HepG2 (cell line): Measurements from ENCODE around the gene DNTTIP2. TPM values are rescaled to one million over a fixed set of nuclear protein-coding genes. Genes with fewer than 3 reads are reported as not detected.

Experiments
- CBX2 ChIP-seq, 2 experiments: fragments of 200-600 bp in 1 of 2; sonication (generic); formaldehyde crosslinking in 1 of 2; IDR thresholded peaks; 2 replicates each; pipeline versions ENCODE4 v1.7.0 to v1.8.1; 2018 to 2022; ENCODE audit warnings: low read depth in 2 of 2, low read length in 1 of 2, mild to moderate bottlenecking in 1 of 2, missing genetic modification reagents in 1 of 2
- ERF ChIP-seq: IDR thresholded peaks from 2 replicates; pipeline ENCODE4 v1.6.1; 2018; ENCODE audit warnings: missing biosample characterization, missing genetic modification reagents
- HMG20B ChIP-seq: conservative IDR thresholded peaks from 2 replicates; pipeline ENCODE4 v1.6.1; 2016; ENCODE audit warnings: missing genetic modification reagents, missing compliant biosample characterization
- KLF16 ChIP-seq, 2 experiments: sonication (generic) in 1 of 2; formaldehyde crosslinking in 1 of 2; IDR thresholded peaks; 2 replicates each; pipeline versions ENCODE4 v1.6.1 to v1.8.0; 2016 to 2023; ENCODE audit warnings: missing genetic modification reagents in 2 of 2, missing compliant biosample characterization in 1 of 2
- NBN ChIP-seq: fragments of 450-650 bp; conservative IDR thresholded peaks from 2 replicates; pipeline ENCODE4 v1.6.1; 2017
- POGK ChIP-seq: sonication (generic); formaldehyde crosslinking; conservative IDR thresholded peaks from 2 replicates; pipeline ENCODE4 v1.8.0; 2022; ENCODE audit warnings: mild to moderate bottlenecking, moderate library complexity, missing genetic modification reagents
- SMARCC2 ChIP-seq: fragments of 450-650 bp; IDR thresholded peaks from 2 replicates; pipeline ENCODE4 v1.6.1; 2017; ENCODE audit warnings: antibody characterized with exemption, mild to moderate bottlenecking
- ZC3H4 ChIP-seq: sonication (generic); formaldehyde crosslinking; IDR thresholded peaks from 2 replicates; pipeline ENCODE4 v1.4.0; 2020; ENCODE audit warnings: missing genetic modification reagents, borderline replicate concordance
- ZMAT3 ChIP-seq: sonication (generic); formaldehyde crosslinking; conservative IDR thresholded peaks from 2 replicates; pipeline ENCODE4 v1.7.0; 2021; ENCODE audit warnings: missing genetic modification reagents
- ZNF138 ChIP-seq: sonication (generic); formaldehyde crosslinking; IDR thresholded peaks from 2 replicates; pipeline ENCODE4 v1.5.0; 2020; ENCODE audit warnings: mild to moderate bottlenecking, low read depth, missing genetic modification reagents
- ZNF143 ChIP-seq: sonication (generic); formaldehyde crosslinking; IDR thresholded peaks from 2 replicates; pipeline ENCODE4 v1.4.0; 2020; ENCODE audit warnings: missing genetic modification reagents
- ZNF180 ChIP-seq: sonication (generic); formaldehyde crosslinking; IDR thresholded peaks from 2 replicates; pipeline ENCODE4 v1.4.0; 2020; ENCODE audit warnings: low read depth, missing genetic modification reagents, borderline replicate concordance
- ZNF367 ChIP-seq: sonication (generic); formaldehyde crosslinking; IDR thresholded peaks from 2 replicates; pipeline ENCODE4 v1.4.0; 2020; ENCODE audit warnings: missing genetic modification reagents, borderline replicate concordance
- ZNF383 ChIP-seq: sonication (generic); formaldehyde crosslinking; IDR thresholded peaks from 2 replicates; pipeline ENCODE4 v1.4.0; 2020; ENCODE audit warnings: missing genetic modification reagents, mild to moderate bottlenecking, borderline replicate concordance
- polyA plus RNA-seq, 8 experiments: library from polyadenylated mRNA; depleted of rRNA in 3 of 8; stranded (reverse) in 7 of 8; unstranded in 1 of 8; fragments of >200 nt; fragmentation: Illumina TruSeq in 4 of 8; extraction: Trizol in 4 of 8; gene quantifications; 2 replicates each; pipeline versions ENCODE4 v1.2.1 to v1.2.3, GENCODE V29; 2011 to 2016; ENCODE audit warnings: low read depth in 4 of 8, missing spikeins in 1 of 8, mixed read lengths in 1 of 8; ENCODE audit not compliant: insufficient read depth in 1 of 8
- total RNA-seq, 5 experiments: library from RNA; depleted of rRNA; stranded (reverse); fragments of >200 nt; fragmentation: Illumina TruSeq; extraction: Trizol; gene quantifications; 2 replicates each; pipeline ENCODE4 v1.2.3, GENCODE V29; 2016; ENCODE audit warnings: low read depth in 1 of 5
- TF ChIP-seq, protein P1 (sequence below): sonication (generic); formaldehyde crosslinking; IDR thresholded peaks from 2 replicates; pipeline ENCODE4 v1.5.0; 2020; ENCODE audit warnings: mild to moderate bottlenecking, missing genetic modification reagents
- TF ChIP-seq, protein P2 (sequence below): sonication (generic); formaldehyde crosslinking; IDR thresholded peaks from 2 replicates; pipeline ENCODE4 v1.4.0; 2020; ENCODE audit warnings: missing genetic modification reagents
- TF ChIP-seq, protein P3 (sequence below): fragments of 450-650 bp; IDR thresholded peaks from 2 replicates; pipeline ENCODE4 v1.6.1; 2017

The DNTTIP2 gene
- total and polyA plus RNA-seq, 2 of the 13 experiments (the other 11 are each of a cell fraction or from before 2014, with no cell fraction given) = 11.4 to 63.3 TPM

- TF ChIP-seq POGK (CRISPR knock-in tag) (no peak; the same call in 1 of the 2 replicates), ZNF138 (0 out of 2 replicates have a peak, but pooled peaks have one; percentile 3), ZNF367 (0 out of 2 replicates have a peak, but pooled peaks have one; percentile 88), SMARCC2 (no peak), NBN (no peak), ZNF180 (CRISPR knock-in tag) (no peak), ZNF383 (no peak), ZNF143 (CRISPR knock-in tag) (no peak), ZC3H4 (CRISPR knock-in tag) (0 out of 2 replicates have a peak, but pooled peaks have one; percentile 26), ERF (CRISPR knock-in tag) (peak; percentile 80), ZMAT3 (no peak), KLF16 (CRISPR knock-in tag; IDR thresholded peaks at IDR 0.05) (no peak; a peak in 1 of 4 replicates), HMG20B (no peak), CBX2 (IDR thresholded peaks at IDR 0.05; ENCODE audit: low read depth, low read length) (no peak), CBX2 (CRISPR knock-in tag; IDR thresholded peaks at IDR 0.05; ENCODE audit: low read depth) (no peak)
- TF ChIP-seq, protein P1, sequence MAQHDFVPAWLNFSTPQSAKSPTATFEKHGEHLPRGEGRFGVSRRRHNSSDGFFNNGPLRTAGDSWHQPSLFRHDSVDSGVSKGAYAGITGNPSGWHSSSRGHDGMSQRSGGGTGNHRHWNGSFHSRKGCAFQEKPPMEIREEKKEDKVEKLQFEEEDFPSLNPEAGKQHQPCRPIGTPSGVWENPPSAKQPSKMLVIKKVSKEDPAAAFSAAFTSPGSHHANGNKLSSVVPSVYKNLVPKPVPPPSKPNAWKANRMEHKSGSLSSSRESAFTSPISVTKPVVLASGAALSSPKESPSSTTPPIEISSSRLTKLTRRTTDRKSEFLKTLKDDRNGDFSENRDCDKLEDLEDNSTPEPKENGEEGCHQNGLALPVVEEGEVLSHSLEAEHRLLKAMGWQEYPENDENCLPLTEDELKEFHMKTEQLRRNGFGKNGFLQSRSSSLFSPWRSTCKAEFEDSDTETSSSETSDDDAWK = no peak
- TF ChIP-seq, protein P2, sequence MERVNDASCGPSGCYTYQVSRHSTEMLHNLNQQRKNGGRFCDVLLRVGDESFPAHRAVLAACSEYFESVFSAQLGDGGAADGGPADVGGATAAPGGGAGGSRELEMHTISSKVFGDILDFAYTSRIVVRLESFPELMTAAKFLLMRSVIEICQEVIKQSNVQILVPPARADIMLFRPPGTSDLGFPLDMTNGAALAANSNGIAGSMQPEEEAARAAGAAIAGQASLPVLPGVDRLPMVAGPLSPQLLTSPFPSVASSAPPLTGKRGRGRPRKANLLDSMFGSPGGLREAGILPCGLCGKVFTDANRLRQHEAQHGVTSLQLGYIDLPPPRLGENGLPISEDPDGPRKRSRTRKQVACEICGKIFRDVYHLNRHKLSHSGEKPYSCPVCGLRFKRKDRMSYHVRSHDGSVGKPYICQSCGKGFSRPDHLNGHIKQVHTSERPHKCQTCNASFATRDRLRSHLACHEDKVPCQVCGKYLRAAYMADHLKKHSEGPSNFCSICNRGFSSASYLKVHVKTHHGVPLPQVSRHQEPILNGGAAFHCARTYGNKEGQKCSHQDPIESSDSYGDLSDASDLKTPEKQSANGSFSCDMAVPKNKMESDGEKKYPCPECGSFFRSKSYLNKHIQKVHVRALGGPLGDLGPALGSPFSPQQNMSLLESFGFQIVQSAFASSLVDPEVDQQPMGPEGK = peak; percentile 55; the same call in 1 of the 2 replicates
- TF ChIP-seq, protein P3, sequence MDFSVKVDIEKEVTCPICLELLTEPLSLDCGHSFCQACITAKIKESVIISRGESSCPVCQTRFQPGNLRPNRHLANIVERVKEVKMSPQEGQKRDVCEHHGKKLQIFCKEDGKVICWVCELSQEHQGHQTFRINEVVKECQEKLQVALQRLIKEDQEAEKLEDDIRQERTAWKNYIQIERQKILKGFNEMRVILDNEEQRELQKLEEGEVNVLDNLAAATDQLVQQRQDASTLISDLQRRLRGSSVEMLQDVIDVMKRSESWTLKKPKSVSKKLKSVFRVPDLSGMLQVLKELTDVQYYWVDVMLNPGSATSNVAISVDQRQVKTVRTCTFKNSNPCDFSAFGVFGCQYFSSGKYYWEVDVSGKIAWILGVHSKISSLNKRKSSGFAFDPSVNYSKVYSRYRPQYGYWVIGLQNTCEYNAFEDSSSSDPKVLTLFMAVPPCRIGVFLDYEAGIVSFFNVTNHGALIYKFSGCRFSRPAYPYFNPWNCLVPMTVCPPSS = no peak
These were observed 32.6 kb downstream of the DNTTIP2 start (continued) for GRCh38 chr1:93846206-93846991.
